ENCODE results near the gene TM9SF1.

The TM9SF1 gene

GRCh38 chr14:24196071-24197055 lies 1.1 kb upstream of the TM9SF1 start:
- DNase-seq (ENCODE audit: low spot score): no peak

GRCh38 chr14:24194873-24195185 lies 412 bp downstream of the TM9SF1 start:
- no peak for DNase-seq (ENCODE audit: low spot score)

- no peak for DNase-seq (ENCODE audit: low spot score)
Observed at GRCh38 chr14:24194186-24194872, 912 bp downstream of the TM9SF1 start.

- no peak for DNase-seq (ENCODE audit: low spot score)
Observed at GRCh38 chr14:24192933-24193332, 2.3 kb downstream of the TM9SF1 start.

- DNase-seq (ENCODE audit: low spot score): no peak
Observed at GRCh38 chr14:24190416-24190815, 4.8 kb downstream of the TM9SF1 start.

GRCh38 chr14:24189460-24189859 lies 5.8 kb downstream of the TM9SF1 start:
- no peak for DNase-seq (ENCODE audit: low spot score)

GRCh38 chr14:24189059-24189375 lies 6.2 kb downstream of the TM9SF1 start:
- no peak for DNase-seq (ENCODE audit: low spot score)

GRCh38 chr14:24188251-24189058 lies 6.8 kb downstream of the TM9SF1 start, which contains the start of gene IPO4:
IPO4 (minus strand) TSS chr14:24188816; CDS start chr14:24188787, 29 bp downstream.
- peak; percentile 96 for DNase-seq (ENCODE audit: low spot score)

GRCh38 chr14:24187539-24187915 lies 7.7 kb downstream of the TM9SF1 start:
- DNase-seq (ENCODE audit: low spot score): no peak

GRCh38 chr14:24186831-24187538 lies 8.3 kb downstream of the TM9SF1 start:
- no peak for DNase-seq (ENCODE audit: low spot score)

- no peak for DNase-seq (ENCODE audit: low spot score)
Observed at GRCh38 chr14:24185741-24186140, 9.5 kb downstream of the TM9SF1 start.

- DNase-seq (ENCODE audit: low spot score): no peak
Observed at GRCh38 chr14:24185026-24185425, 10.2 kb downstream of the TM9SF1 start.

GRCh38 chr14:24184104-24184970 lies 10.9 kb downstream of the TM9SF1 start:
- DNase-seq (ENCODE audit: low spot score): no peak

- DNase-seq (ENCODE audit: low spot score): no peak
Observed at GRCh38 chr14:24183014-24183481, 12.2 kb downstream of the TM9SF1 start.

- DNase-seq (ENCODE audit: low spot score): no peak
Observed at GRCh38 chr14:24182110-24182882, 12.9 kb downstream of the TM9SF1 start.

GRCh38 chr14:24181371-24182077 lies 13.7 kb downstream of the TM9SF1 start:
- DNase-seq (ENCODE audit: low spot score): no peak

- no peak for DNase-seq (ENCODE audit: low spot score)
Observed at GRCh38 chr14:24179961-24180796, 15.1 kb downstream of the TM9SF1 start.

- DNase-seq (ENCODE audit: low spot score): no peak
Observed at GRCh38 chr14:24179294-24179960, 15.8 kb downstream of the TM9SF1 start.

Measured in putamen (tissue), 1 donor.